HepG2 (cell line): ENCODE measurements around the gene NIN. TPM values are rescaled to one million over a fixed set of nuclear protein-coding genes. Genes with fewer than 3 reads are reported as not detected.

Source experiments
- ATAC-seq: fragments of 200-7000 bp; cut with Tn5 transposase; 3 replicates; pipeline ENCODE4 v1.9.1; 2020; ENCODE audit warnings: mild to moderate bottlenecking, moderate library complexity
- BruUV-seq: library from RNA; stranded (reverse); fragments of 400-500 nt; replicated peaks from 2 replicates; lab custom pipeline; 2021; lab: Mats Ljungman, UMichigan
- CTCF ChIA-PET: fragments of 300-600 bp; formaldehyde crosslinking; extraction: SDS; loops from one replicate; lab custom pipeline; 2021; ENCODE audit warnings: low total read pairs, inconsistent platforms, low intra/inter-chr PET ratio; lab: Yijun Ruan, JAX
- POLR2A ChIA-PET: fragments of 350-600 bp; sonication (Branson Sonifier 250); formaldehyde crosslinking; loops from one replicate; lab custom pipeline; 2020; ENCODE audit warnings: antibody characterized with exemption, inconsistent platforms; lab: Yijun Ruan, JAX
- DNase-seq: peaks from one replicate; pipeline ENCODE4 v3.0.0-alpha.2; 2015; ENCODE audit warnings: low spot score
- FAIRE-seq: peaks from 3 replicates; lab custom pipeline; 2011; peaks lifted over from hg19 to GRCh38; lab: Jason Lieb, UNC
- H2AFZ ChIP-seq: one replicate; pipeline ENCODE4 v1.6.1; 2011; ENCODE audit warnings: low read length, inconsistent platforms
- H3K27ac ChIP-seq: fragments of 300-600 bp; 3 replicates; pipeline ENCODE4 v1.8.0; 2011; ENCODE audit warnings: mixed run types, mild to moderate bottlenecking, mixed read lengths, low read length, inconsistent platforms; ENCODE audit not compliant: insufficient read depth; ENCODE audit errors: extremely low read length
- H3K27me3 ChIP-seq, 2 experiments: fragments of 200-600 bp in 1 of 2; 2 replicates in 1 of 2; 3 replicates in 1 of 2; pipeline versions ENCODE4 v1.6.0 to v1.8.0; 2011; ENCODE audit warnings: low read length in 2 of 2, mild to moderate bottlenecking in 2 of 2, moderate library complexity in 2 of 2, inconsistent platforms in 1 of 2; ENCODE audit not compliant: insufficient read depth in 2 of 2, control insufficient read depth in 1 of 2
- H3K36me3 ChIP-seq, 2 experiments: fragments of 200-600 bp in 1 of 2; replicated peaks in 1 of 2; 2 replicates in 1 of 2; 3 replicates in 1 of 2; pipeline versions ENCODE4 v1.5.1 to v1.8.0; 2011; ENCODE audit warnings: low read length in 2 of 2, inconsistent platforms in 1 of 2; ENCODE audit not compliant: insufficient read depth in 2 of 2, control insufficient read depth in 1 of 2
- H3K4me1 ChIP-seq: 2 replicates; pipeline ENCODE4 v1.5.1; 2012; ENCODE audit warnings: low read length, inconsistent platforms; ENCODE audit not compliant: insufficient read depth
- H3K4me2 ChIP-seq: 2 replicates; pipeline ENCODE4 v1.6.0; 2011; ENCODE audit warnings: low read depth, low read length, inconsistent platforms
- H3K4me3 ChIP-seq, 3 experiments: fragments of 200-600 bp in 1 of 3; sonication (generic), shearing (Covaris generic) in 1 of 3; replicated peaks in 1 of 3; 2 replicates each; pipeline ENCODE4 v1.5.1; 2011 to 2016; ENCODE audit warnings: low read length in 3 of 3, inconsistent platforms in 2 of 3, low read depth in 2 of 3, mild to moderate bottlenecking in 2 of 3, control low read depth in 1 of 3, mixed read lengths in 1 of 3; ENCODE audit not compliant: insufficient read depth in 1 of 3
- H3K79me2 ChIP-seq: one replicate; pipeline ENCODE4 v1.6.1; 2011; ENCODE audit warnings: low read length, inconsistent platforms; ENCODE audit not compliant: insufficient read depth
- H3K9ac ChIP-seq: 2 replicates; pipeline ENCODE4 v1.6.0; 2011; ENCODE audit warnings: mild to moderate bottlenecking, low read depth, low read length, inconsistent platforms; ENCODE audit not compliant: insufficient read depth
- H3K9me3 ChIP-seq: 2 replicates; pipeline ENCODE4 v1.5.1; 2012; ENCODE audit warnings: mild to moderate bottlenecking, low read length
- H4K20me1 ChIP-seq: 2 replicates; pipeline ENCODE4 v1.6.0; 2011; ENCODE audit warnings: inconsistent platforms, mild to moderate bottlenecking, low read length, moderate library complexity; ENCODE audit not compliant: insufficient read depth
- BHLHE40 ChIP-seq: IDR thresholded peaks from 2 replicates; pipeline ENCODE4 v1.6.1; 2011; ENCODE audit warnings: low read length, improper control_type of control experiment
- ELF1 ChIP-seq: sonication (generic); formaldehyde crosslinking; IDR thresholded peaks from 2 replicates; pipeline ENCODE4 v1.4.0; 2020; ENCODE audit warnings: missing genetic modification reagents
- ELF3 ChIP-seq: IDR thresholded peaks from 2 replicates; pipeline ENCODE4 v1.6.1; 2016; ENCODE audit warnings: missing genetic modification reagents, missing compliant biosample characterization
- NFAT5 ChIP-seq: sonication (generic); formaldehyde crosslinking; IDR thresholded peaks from 2 replicates; pipeline ENCODE4 v1.4.0; 2020; ENCODE audit warnings: missing genetic modification reagents
- RXRB ChIP-seq: IDR thresholded peaks from 2 replicates; pipeline ENCODE4 v1.6.1; 2016; ENCODE audit warnings: borderline replicate concordance, missing genetic modification reagents, missing compliant biosample characterization
- SMC3 ChIP-seq: IDR thresholded peaks from 2 replicates; pipeline ENCODE4 v1.6.1; 2011; ENCODE audit warnings: low read length, improper control_type of control experiment
- SNAPC5 ChIP-seq: sonication (generic); formaldehyde crosslinking; IDR thresholded peaks from 2 replicates; pipeline ENCODE4 v1.8.1; 2023; ENCODE audit warnings: mild to moderate bottlenecking, missing genetic modification reagents, borderline replicate concordance
- TCF12 ChIP-seq, 2 experiments: fragments of 450-650 bp in 1 of 2; sonication (generic) in 1 of 2; formaldehyde crosslinking in 1 of 2; IDR thresholded peaks; 2 replicates each; pipeline versions ENCODE4 v1.6.1 to v1.8.0; 2017 to 2022; ENCODE audit warnings: antibody characterized with exemption in 1 of 2, mild to moderate bottlenecking in 1 of 2, missing genetic modification reagents in 1 of 2, moderate library complexity in 1 of 2
- TCF7L2 ChIP-seq: IDR thresholded peaks from 2 replicates; pipeline ENCODE4 v1.6.1; 2011; ENCODE audit warnings: mild to moderate bottlenecking, low read depth, low read length, moderate library complexity
- ZBTB2 ChIP-seq: sonication (generic); formaldehyde crosslinking; IDR thresholded peaks from 2 replicates; pipeline ENCODE4 v1.8.0; 2022; ENCODE audit warnings: low read depth, missing genetic modification reagents
- ZNF230 ChIP-seq: sonication (generic); formaldehyde crosslinking; IDR thresholded peaks from 2 replicates; pipeline ENCODE4 v1.4.0; 2020; ENCODE audit warnings: mild to moderate bottlenecking, missing genetic modification reagents
- ZNF350 ChIP-seq: sonication (generic); formaldehyde crosslinking; IDR thresholded peaks from 2 replicates; pipeline ENCODE4 v1.4.0; 2020; ENCODE audit warnings: mild to moderate bottlenecking, low read depth, missing genetic modification reagents, borderline replicate concordance
- ZNF816 ChIP-seq: sonication (generic); formaldehyde crosslinking; IDR thresholded peaks from 2 replicates; pipeline ENCODE4 v1.8.0; 2022; ENCODE audit warnings: missing genetic modification reagents, mild to moderate bottlenecking, borderline replicate concordance
- WGBS: methylation state at CpG from one replicate; pipeline ENCODE4 v1.1.6; 2017; ENCODE audit warnings: low lambda C conversion rate; 5-methylcytosine and 5-hydroxymethylcytosine counted together
- in situ Hi-C: cut with HindIII; loops from 2 replicates; pipeline ENCODE4 v1.10.0; 2017; ENCODE audit warnings: low pct_unique_long_range_greater_than_20kb; ENCODE audit not compliant: extremely low pct_ligation_motif_present
- intact Hi-C: fragments of 100-400 bp; cut with micrococcal nuclease; formaldehyde crosslinking; loops from one replicate; pipeline ENCODE4 v1.10.0; 2022; ENCODE audit not compliant: unreplicated experiment
- polyA plus RNA-seq, 8 experiments: library from polyadenylated mRNA; depleted of rRNA in 3 of 8; stranded (reverse) in 7 of 8; unstranded in 1 of 8; fragments of >200 nt; fragmentation: Illumina TruSeq in 4 of 8; extraction: Trizol in 4 of 8; gene quantifications; 2 replicates each; pipeline versions ENCODE4 v1.2.1 to v1.2.3, GENCODE V29; 2011 to 2016; ENCODE audit warnings: low read depth in 4 of 8, missing spikeins in 1 of 8, mixed read lengths in 1 of 8; ENCODE audit not compliant: insufficient read depth in 1 of 8
- total RNA-seq, 5 experiments: library from RNA; depleted of rRNA; stranded (reverse); fragments of >200 nt; fragmentation: Illumina TruSeq; extraction: Trizol; gene quantifications; 2 replicates each; pipeline ENCODE4 v1.2.3, GENCODE V29; 2016; ENCODE audit warnings: low read depth in 1 of 5
- TF ChIP-seq, protein P1 (sequence below): sonication (generic); formaldehyde crosslinking; IDR thresholded peaks from 2 replicates; pipeline ENCODE4 v1.4.0; 2020; ENCODE audit warnings: missing genetic modification reagents, borderline replicate concordance

Gene NIN
- total and polyA plus RNA-seq, 2 of the 13 experiments (the other 11 are each of a cell fraction or from before 2014, with no cell fraction given) = 2.8 to 9.7 TPM

DNA sequence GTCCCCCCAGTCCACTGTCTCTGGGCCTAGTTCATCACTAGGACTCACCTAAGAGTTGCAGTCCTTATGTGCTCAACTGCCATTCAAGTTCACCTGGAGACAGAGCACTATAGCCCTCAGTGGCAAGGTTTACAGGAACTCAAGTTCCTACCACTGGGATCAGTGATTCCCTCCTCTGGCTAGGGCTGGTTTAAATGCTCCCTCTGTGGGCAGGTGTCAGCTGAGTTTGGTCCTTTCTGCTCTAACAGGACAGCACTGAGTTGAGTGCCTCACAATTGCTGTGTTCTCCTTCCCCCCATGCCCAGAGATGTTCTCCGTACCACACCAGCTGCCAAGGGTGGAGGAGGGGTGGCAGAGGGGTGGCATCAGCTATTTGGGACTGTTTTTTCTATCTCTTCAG, 142.1 kb downstream of the NIN start:
- intact Hi-C loops (loop anchor here (2.0 kb wide), 1 partner anchor 70 kb away; no protein-coding TSS in a partner anchor), in situ Hi-C loops (no loop called here)
- Histone ChIP-seq H3K9ac (no peak overlapping the region), H3K4me2 (no peak overlapping the region), H2AFZ (no peak overlapping the region), H3K27me3 (no peaks in the 10 kb centered on the region; a peak in 1 of 5 replicates), H3K27ac (no peak overlapping the region), H3K9me3 (no peaks in the 10 kb centered on the region), H3K4me1 (no peaks in the 10 kb centered on the region), H3K79me2 (no peaks in the 10 kb centered on the region), H3K36me3 (no peaks in the 10 kb centered on the region), H4K20me1 (no peaks in the 10 kb centered on the region), H3K4me3 (no peak overlapping the region)
- CTCF ChIA-PET = no interaction called here
- WGBS = 0% methylated on average over 1 of the region's 1 CpG
- ATAC-seq (peak; percentile 85), DNase-seq (peak; percentile 5), FAIRE-seq (no peak)
- no TSS peak for BruUV-seq
- POLR2A ChIA-PET = no interaction called here
- TF ChIP-seq ELF3 (CRISPR knock-in tag) = no peak
- TF ChIP-seq ELF1 (CRISPR knock-in tag) = no peak
- TF ChIP-seq SNAPC5 (CRISPR knock-in tag) = no peak
- TF ChIP-seq TCF7L2 = no peak
- TF ChIP-seq RXRB (CRISPR knock-in tag) = no peak
- peak; percentile 29; the same call in 1 of the 2 replicates for TF ChIP-seq SMC3
- TF ChIP-seq ZNF816 (CRISPR knock-in tag) = no peak
- TF ChIP-seq ZNF350 (CRISPR knock-in tag) = no peak
- no peak for TF ChIP-seq NFAT5 (CRISPR knock-in tag)
- no peak for TF ChIP-seq TCF12 (IDR thresholded peaks at IDR 0.05)
- no peak for TF ChIP-seq TCF12 (CRISPR knock-in tag; IDR thresholded peaks at IDR 0.05)
- no peak for TF ChIP-seq ZBTB2 (CRISPR knock-in tag)
- TF ChIP-seq, protein P1, sequence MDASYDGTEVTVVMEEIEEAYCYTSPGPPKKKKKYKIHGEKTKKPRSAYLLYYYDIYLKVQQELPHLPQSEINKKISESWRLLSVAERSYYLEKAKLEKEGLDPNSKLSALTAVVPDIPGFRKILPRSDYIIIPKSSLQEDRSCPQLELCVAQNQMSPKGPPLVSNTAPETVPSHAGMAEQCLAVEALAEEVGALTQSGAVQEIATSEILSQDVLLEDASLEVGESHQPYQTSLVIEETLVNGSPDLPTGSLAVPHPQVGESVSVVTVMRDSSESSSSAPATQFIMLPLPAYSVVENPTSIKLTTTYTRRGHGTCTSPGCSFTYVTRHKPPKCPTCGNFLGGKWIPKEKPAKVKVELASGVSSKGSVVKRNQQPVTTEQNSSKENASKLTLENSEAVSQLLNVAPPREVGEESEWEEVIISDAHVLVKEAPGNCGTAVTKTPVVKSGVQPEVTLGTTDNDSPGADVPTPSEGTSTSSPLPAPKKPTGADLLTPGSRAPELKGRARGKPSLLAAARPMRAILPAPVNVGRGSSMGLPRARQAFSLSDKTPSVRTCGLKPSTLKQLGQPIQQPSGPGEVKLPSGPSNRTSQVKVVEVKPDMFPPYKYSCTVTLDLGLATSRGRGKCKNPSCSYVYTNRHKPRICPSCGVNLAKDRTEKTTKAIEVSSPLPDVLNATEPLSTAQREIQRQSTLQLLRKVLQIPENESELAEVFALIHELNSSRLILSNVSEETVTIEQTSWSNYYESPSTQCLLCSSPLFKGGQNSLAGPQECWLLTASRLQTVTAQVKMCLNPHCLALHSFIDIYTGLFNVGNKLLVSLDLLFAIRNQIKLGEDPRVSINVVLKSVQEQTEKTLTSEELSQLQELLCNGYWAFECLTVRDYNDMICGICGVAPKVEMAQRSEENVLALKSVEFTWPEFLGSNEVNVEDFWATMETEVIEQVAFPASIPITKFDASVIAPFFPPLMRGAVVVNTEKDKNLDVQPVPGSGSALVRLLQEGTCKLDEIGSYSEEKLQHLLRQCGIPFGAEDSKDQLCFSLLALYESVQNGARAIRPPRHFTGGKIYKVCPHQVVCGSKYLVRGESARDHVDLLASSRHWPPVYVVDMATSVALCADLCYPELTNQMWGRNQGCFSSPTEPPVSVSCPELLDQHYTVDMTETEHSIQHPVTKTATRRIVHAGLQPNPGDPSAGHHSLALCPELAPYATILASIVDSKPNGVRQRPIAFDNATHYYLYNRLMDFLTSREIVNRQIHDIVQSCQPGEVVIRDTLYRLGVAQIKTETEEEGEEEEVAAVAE (CRISPR knock-in tag) = no peak
- TF ChIP-seq ZNF230 (CRISPR knock-in tag) = no peak
- TF ChIP-seq BHLHE40 = no peak
